Measurements from ENCODE around the gene LCN10. TPM values are rescaled to one million over a fixed set of nuclear protein-coding genes. Genes with fewer than 3 reads are reported as not detected.
A peak's percentile ranks its signal among the peaks of the same experiment; 100 is the strongest.

Gene LCN10
- total RNA-seq, 1 donor from 2014 or later = 2.5 TPM

DNA sequence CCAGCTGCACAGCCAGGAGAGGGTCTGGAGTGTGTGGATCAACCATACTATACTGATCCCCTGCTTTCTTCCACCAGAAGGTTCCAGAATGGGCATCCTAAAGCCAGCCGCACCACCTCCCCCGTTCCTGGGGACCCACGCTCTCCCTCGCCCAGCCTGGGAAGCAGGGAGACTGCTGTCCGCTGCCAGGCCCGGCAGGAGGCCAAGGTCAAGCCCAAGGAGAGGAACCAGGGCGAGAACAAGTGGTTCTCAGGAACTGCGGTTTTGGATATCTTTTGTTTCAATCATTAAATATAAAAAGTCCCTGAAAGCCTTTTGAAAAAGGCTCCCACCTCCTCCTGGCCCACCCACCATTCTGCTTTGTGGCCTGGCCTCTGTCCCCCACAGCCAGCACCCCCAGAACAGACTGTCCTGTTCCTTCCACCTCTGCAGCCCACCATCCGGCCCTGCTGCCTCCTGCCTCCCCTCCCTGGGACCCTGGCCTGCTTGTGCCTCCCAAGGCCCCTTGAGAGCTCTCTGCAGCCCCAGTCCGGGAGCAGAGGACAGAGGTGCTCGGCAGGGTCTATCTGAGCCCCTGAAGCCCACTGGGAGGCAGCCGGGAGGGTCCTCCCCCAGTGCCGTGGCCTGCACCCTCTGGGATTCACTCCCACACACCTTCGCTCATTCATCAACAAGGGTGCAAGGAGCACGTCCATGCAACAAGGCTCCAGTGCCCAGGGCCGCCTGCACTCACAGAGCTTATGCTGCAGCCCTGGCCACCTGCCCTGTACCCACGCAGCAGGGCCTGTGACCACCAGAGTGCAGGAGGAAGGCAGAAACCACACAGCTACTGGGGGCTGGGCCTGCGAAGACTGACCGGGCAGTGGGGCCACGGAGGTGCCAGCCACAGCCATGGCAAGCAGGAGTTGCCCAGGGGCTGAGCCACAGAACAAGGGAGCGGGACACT is 6.2 kb upstream of the LCN10 start:
- TF ChIP-seq, protein P1, sequence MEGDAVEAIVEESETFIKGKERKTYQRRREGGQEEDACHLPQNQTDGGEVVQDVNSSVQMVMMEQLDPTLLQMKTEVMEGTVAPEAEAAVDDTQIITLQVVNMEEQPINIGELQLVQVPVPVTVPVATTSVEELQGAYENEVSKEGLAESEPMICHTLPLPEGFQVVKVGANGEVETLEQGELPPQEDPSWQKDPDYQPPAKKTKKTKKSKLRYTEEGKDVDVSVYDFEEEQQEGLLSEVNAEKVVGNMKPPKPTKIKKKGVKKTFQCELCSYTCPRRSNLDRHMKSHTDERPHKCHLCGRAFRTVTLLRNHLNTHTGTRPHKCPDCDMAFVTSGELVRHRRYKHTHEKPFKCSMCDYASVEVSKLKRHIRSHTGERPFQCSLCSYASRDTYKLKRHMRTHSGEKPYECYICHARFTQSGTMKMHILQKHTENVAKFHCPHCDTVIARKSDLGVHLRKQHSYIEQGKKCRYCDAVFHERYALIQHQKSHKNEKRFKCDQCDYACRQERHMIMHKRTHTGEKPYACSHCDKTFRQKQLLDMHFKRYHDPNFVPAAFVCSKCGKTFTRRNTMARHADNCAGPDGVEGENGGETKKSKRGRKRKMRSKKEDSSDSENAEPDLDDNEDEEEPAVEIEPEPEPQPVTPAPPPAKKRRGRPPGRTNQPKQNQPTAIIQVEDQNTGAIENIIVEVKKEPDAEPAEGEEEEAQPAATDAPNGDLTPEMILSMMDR (IDR thresholded peaks at IDR 0.05) = no peak
- peaks cover 14% of the 10 kb centered on the region for H3K4me1 ChIP-seq
- no peaks in the 10 kb centered on the region for H3K9me3 ChIP-seq
- H3K27ac ChIP-seq = no peak overlapping the region
- H3K36me3 ChIP-seq = no peaks in the 10 kb centered on the region
- ATAC-seq (peak; percentile 40 to 57), DNase-seq (peak; percentile 60)
- peaks cover 5% of the 10 kb centered on the region for H3K27me3 ChIP-seq (ENCODE audit: low read depth)
- intact Hi-C loops (cut with DNase I) = no loop called here
- H3K4me3 ChIP-seq = no peak overlapping the region

DNA sequence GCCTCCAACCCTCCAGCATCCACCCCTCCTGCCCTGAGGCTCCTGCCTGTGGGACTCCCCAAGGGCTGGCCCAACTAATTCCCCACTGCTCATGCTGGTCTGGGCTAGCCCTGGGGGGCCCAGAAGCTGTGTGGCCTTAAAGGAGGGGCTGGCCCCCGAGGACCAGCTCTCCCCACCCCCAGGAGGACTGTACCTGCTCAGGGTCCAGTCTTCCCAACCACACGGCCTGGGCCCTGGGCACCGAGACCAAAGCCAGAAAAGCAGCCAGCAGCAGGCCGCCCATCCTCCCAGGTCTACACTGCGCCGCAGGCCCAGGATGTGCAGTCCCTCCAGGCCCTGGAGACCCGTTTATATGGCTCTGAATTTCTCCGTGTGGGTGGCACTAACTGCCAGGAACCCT is 5.5 kb upstream of the LCN10 start, which contains the start of gene LCN6:
LCN6 (minus strand) TSS at position 325 of the 400 bp plus-strand sequence; CDS start at position 283, 42 bp downstream.
- intact Hi-C loops (cut with DNase I) = no loop called here
- Histone ChIP-seq H3K4me1 (peaks cover 14% of the 10 kb centered on the region), H3K27ac (no peak within 1 kb of the TSS), H3K27me3 (ENCODE audit: low read depth) (peaks cover 11% of the 10 kb centered on the region), H3K36me3 (no peaks in the 10 kb centered on the region), H3K9me3 (no peaks in the 10 kb centered on the region), H3K4me3 (no peak within 1 kb of the TSS)
- DNase-seq (no peak), ATAC-seq (peak in 1 of 2 donors; percentile 3)
- TF ChIP-seq, protein P1 (IDR thresholded peaks at IDR 0.05) = no peak

DNA sequence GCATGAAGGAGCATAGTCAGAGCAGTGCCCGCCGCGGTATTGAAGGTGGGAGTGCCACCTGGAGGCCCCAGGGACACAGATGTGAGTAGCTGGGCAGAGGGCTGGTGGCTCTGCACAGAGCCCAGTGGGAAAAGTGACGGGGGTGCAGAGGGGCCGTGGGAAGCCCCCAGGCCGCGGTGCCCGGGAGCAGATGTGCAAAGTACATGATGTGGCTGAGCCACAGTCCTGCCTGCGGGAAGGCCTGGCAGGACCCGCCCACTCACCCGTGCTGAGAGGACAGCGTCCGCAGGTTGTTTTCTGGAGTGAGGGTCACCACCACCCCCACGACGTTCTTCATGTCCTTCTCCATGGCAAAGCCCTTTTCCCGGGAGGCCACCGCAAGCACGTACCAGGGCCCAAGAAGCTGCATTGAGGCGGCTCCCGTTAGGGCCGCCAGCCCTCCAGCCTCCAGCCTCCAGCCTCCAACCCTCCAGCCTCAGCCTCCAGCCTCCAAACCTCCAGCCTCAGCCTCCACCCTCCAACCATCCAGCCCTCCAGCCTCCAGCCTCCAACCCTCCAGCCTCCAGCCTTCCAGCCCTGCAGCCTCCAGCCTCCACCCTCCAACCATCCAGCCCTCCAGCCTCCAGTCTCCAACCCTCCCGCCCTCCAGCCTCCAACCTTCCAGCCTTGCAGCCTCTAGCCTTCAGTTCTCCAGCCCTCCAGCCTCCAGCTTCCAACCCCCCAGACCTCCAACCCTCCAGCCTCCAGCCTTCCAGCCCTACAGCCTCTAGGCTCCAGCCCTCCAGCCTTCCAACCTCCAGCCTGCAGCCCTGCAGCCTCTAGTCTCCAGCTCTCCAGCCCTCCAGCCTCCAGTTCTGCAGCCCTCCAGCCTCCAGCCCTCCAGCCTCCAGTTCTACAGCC is 4.7 kb upstream of the LCN10 start:
- intact Hi-C loops (cut with DNase I) = no loop called here
- Histone ChIP-seq H3K4me1 (peaks cover 20% of the 10 kb centered on the region), H3K36me3 (no peaks in the 10 kb centered on the region), H3K27me3 (ENCODE audit: low read depth) (peaks cover 19% of the 10 kb centered on the region), H3K27ac (no peak overlapping the region), H3K4me3 (no peak overlapping the region), H3K9me3 (no peaks in the 10 kb centered on the region)
- ATAC-seq = no peak
- TF ChIP-seq, protein P1 (IDR thresholded peaks at IDR 0.05) = no peak
- no peak for DNase-seq

DNA sequence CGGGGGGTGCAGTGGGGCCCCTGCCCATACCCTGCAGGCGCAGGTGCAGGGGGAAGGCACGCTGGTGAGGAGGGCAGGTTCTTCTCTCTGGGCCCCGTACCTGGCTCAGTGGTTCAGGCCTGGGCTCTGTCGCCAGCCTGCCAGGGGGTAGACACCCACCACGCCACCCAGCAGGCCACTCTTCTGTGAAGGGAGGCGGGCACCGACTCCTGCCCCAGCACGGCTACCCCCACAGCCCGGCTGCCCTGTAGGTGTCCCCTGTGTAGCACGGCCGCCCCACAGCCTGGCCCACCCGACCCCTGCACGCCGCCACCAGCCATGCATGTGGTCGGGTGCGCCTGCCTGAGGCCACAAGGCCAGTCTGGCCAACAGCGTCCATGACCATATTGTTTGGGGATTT is 3.9 kb upstream of the LCN10 start:
- H3K4me3 ChIP-seq = no peak overlapping the region
- peaks cover 28% of the 10 kb centered on the region for H3K4me1 ChIP-seq
- no peak for DNase-seq
- ATAC-seq = no peak
- H3K9me3 ChIP-seq = no peaks in the 10 kb centered on the region
- H3K27me3 ChIP-seq (ENCODE audit: low read depth) = peaks cover 27% of the 10 kb centered on the region
- intact Hi-C loops (cut with DNase I) = no loop called here
- TF ChIP-seq, protein P1 (IDR thresholded peaks at IDR 0.05) = no peak
- H3K36me3 ChIP-seq = no peaks in the 10 kb centered on the region
- no peak overlapping the region for H3K27ac ChIP-seq

DNA sequence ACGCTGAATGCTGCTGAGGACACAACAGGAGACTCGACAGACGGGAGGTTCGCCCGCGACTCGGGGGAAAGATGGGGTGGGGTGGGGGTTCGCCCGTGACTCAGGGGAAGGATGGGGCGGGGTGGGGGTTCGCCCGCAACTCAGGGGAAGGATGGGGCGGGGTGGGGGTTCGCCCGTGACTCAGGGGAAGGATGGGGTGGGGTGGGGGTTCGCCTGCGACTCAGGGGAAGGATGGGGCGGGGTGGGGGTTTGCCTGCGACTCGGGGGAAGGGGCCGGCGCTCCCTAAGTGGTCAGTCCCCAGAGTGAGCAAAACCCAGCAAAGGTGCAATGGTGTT is 3.4 kb upstream of the LCN10 start:
- no peak overlapping the region for H3K27ac ChIP-seq
- ATAC-seq (no peak), DNase-seq (no peak)
- peaks cover 33% of the 10 kb centered on the region for H3K4me1 ChIP-seq
- TF ChIP-seq, protein P1 (IDR thresholded peaks at IDR 0.05) = no peak
- no peak overlapping the region for H3K4me3 ChIP-seq
- intact Hi-C loops (cut with DNase I) = no loop called here
- H3K9me3 ChIP-seq = no peaks in the 10 kb centered on the region
- H3K36me3 ChIP-seq = no peaks in the 10 kb centered on the region
- H3K27me3 ChIP-seq (ENCODE audit: low read depth) = peaks cover 32% of the 10 kb centered on the region

Data from lower lobe of right lung (tissue), 2 donors.